ENCODE data around the gene S100P. TPM values are rescaled to one million over a fixed set of nuclear protein-coding genes. Genes with fewer than 3 reads are reported as not detected.

S100P gene
- total RNA-seq, 2 experiments from 2014 or later = not detected

- ChIA-PET POLR2A (no interaction called here), CTCF (ENCODE audit: unreplicated experiment) (no interaction called here)
- no peaks in the 10 kb centered on the region for H3K4me1 ChIP-seq (ENCODE audit: insufficient read depth, low read length, poor library complexity, severe bottlenecking)
- no peak for DNase-seq (ENCODE audit: low spot score)
- no peak overlapping the region for H3K4me3 ChIP-seq (ENCODE audit: low read depth, low read length, poor library complexity, severe bottlenecking)
- no peak overlapping the region for H2AFZ ChIP-seq (ENCODE audit: low read length)
- H4K20me1 ChIP-seq (ENCODE audit: insufficient read depth, low read length) = no peaks in the 10 kb centered on the region
- intact Hi-C loops (cut with micrococcal nuclease; ENCODE audit: unreplicated experiment) = loop anchor here (10.0 kb wide), 1 partner anchor 957 kb away; no protein-coding TSS in a partner anchor
- no TSS peak for BruUV-seq (replicated peaks)
- H3K4me2 ChIP-seq (ENCODE audit: low read length) = no peak overlapping the region
- no peaks in the 10 kb centered on the region for H3K9me2 ChIP-seq (ENCODE audit: insufficient read depth, low read length)
- H3K27ac ChIP-seq (ENCODE audit: low read depth, low read length, poor library complexity, severe bottlenecking) = no peak overlapping the region
- H3K36me3 ChIP-seq (ENCODE audit: insufficient read depth, low read length) = no peaks in the 10 kb centered on the region
- no peaks in the 10 kb centered on the region for H3K79me2 ChIP-seq (ENCODE audit: insufficient read depth, low read depth, low read length)
- H3K9me3 ChIP-seq (ENCODE audit: low read length) = no peaks in the 10 kb centered on the region
- TF ChIP-seq CTCF (conservative IDR thresholded peaks at IDR 0.05; ENCODE audit: low read length) (no peak), EZH2phosphoT487 (IDR thresholded peaks at IDR 0.05; ENCODE audit: borderline replicate concordance, low read depth, low read length) (no peak)
These were observed 5.5 kb upstream of the S100P start for GRCh38 chr4:6687947-6688878.

- Histone ChIP-seq H3K4me3 (ENCODE audit: low read depth, low read length, poor library complexity, severe bottlenecking) (no peak overlapping the region), H4K20me1 (ENCODE audit: insufficient read depth, low read length) (no peaks in the 10 kb centered on the region), H3K36me3 (ENCODE audit: insufficient read depth, low read length) (no peaks in the 10 kb centered on the region), H3K4me2 (ENCODE audit: low read length) (no peak overlapping the region), H3K27ac (ENCODE audit: low read depth, low read length, poor library complexity, severe bottlenecking) (no peak overlapping the region), H2AFZ (ENCODE audit: low read length) (no peak overlapping the region), H3K9me2 (ENCODE audit: insufficient read depth, low read length) (no peaks in the 10 kb centered on the region), H3K9me3 (ENCODE audit: low read length) (no peaks in the 10 kb centered on the region), H3K4me1 (ENCODE audit: insufficient read depth, low read length, poor library complexity, severe bottlenecking) (no peaks in the 10 kb centered on the region), H3K79me2 (ENCODE audit: insufficient read depth, low read depth, low read length) (no peaks in the 10 kb centered on the region)
- no peak for DNase-seq (ENCODE audit: low spot score)
- ChIA-PET POLR2A (no interaction called here), CTCF (ENCODE audit: unreplicated experiment) (no interaction called here)
- TF ChIP-seq CTCF (conservative IDR thresholded peaks at IDR 0.05; ENCODE audit: low read length) (no peak), EZH2phosphoT487 (IDR thresholded peaks at IDR 0.05; ENCODE audit: borderline replicate concordance, low read depth, low read length) (no peak)
- no TSS peak for BruUV-seq (replicated peaks)
- intact Hi-C loops (cut with micrococcal nuclease; ENCODE audit: unreplicated experiment) = loop anchor here (10.0 kb wide), 1 partner anchor 956 kb away; no protein-coding TSS in a partner anchor
These were observed 4.7 kb upstream of the S100P start for GRCh38 chr4:6688879-6689505.

All from OCI-LY7 (cell line).